Activated CD8-positive, alpha-beta memory T cell treated with anti-CD3 and anti-CD28 coated beads, Interleukin-2, amount 50 U/mL, for 1 hour (primary cell): ENCODE data around the gene PLXDC2.
"Not testable (repeated sequence)": the region's sequence is repeated elsewhere in the genome, so short reads cannot be mapped to it uniquely, and the experiment has no call there.

Experiments used
- DNase-seq: peaks from one replicate; pipeline ENCODE4 v3.0.0-alpha.2; 2020; ENCODE audit errors: extremely low read depth

The PLXDC2 gene

DNA sequence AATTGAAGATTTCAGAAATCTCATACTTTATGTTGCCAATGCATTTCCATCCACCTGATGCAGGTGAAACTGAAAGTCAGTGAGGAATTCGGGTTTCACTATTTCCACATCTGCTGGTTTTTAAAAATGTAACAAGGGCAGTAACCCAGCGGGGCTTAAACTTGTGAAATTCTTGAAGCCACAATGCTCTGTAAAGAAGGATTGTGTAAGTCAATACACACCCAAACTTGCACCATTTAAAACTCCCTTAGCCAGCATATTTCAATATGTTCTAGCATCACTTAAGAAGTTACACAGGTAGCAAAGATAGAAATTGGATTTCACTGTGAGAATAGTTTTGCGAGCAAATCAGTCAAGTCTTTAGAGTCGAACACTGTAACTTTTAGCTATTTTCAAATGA is 386.1 kb downstream of the PLXDC2 start:
- no peak for DNase-seq

DNA sequence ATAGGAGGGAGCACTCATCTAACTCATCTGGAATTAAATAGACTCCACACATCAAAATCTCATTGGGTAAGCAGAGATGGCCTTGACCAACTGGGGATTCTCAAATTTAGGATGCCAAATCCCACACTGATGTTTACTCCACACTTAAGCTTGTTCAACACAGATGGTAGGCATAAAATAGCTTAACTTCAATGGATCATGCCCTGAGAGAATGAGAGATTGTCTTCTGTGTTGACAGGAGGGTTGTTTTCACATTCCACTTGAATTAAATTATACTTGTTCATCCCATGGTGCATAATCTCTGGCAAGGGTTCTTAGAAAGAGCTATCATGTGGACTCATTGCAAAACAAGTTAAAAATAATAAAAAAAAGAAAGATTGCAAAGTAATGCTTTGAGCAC is 391.4 kb downstream of the PLXDC2 start:
- DNase-seq, result no peak

DNA sequence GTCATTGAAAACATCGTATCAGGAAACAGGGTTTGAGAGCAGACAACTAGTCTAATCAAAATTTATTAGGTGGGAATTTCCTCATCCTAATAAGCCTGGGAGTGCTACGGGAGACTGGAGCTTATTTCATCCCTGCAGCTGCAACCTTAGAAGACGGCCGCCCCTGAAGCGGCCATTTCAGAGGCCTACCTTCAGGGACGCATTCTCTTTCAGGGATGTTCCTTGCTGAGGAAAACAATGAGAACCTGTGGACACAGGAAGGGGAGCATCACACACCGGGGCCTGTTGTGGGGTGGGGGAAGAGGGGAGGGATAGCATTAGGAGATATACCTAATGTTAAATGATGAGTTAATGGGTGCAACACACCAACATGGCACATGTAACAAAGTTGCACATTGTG is 392.9 kb downstream of the PLXDC2 start:
- DNase-seq, result not testable (repeated sequence)

DNA sequence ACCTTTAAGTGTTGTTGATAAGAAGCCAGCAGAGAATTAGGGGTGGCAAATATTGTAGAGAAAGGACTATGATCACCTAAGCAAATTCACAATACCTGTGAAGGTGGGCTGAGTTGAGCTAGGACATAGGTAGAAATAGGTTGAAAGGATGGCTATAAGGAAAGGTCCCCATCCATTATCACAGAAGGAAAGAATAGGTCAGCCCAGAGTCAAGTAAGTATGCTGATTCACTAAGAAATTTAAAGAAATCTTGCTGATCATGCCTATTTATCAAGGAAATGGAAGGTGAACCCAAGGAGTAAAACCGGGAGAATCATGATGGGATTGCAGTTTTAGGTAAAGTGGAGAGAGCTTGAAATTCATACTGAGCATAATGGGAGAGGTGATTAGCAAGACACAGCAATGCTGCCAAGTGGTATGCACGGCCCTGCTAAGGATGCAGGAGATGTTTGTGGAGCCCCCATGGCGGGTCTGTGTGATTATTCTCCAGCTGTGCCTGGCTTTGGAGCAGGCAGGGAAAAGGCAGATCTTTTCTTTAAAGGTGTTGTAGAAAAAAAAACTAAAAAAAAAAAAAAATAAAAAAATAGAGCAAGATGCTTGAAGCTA is 399.4 kb downstream of the PLXDC2 start:
- DNase-seq, result no peak

DNA sequence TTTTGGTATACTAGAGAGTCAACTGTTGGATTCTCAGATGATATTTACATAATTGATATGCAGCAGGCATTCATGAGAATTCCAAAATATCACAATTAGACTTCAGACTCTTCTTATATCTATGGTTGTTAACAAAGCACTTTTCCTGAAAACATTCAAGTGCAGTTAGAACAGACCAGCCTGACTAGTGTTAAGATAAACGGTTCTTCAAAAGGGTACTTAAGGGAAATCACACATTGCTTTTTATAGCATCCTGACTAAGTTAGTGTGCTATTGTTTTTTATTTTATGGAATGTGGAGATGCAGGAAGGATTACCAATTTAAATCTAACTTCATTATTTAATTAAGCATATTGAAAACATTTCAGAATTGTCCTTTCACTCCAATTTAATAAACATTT is 405.1 kb downstream of the PLXDC2 start:
- DNase-seq, result no peak

DNA sequence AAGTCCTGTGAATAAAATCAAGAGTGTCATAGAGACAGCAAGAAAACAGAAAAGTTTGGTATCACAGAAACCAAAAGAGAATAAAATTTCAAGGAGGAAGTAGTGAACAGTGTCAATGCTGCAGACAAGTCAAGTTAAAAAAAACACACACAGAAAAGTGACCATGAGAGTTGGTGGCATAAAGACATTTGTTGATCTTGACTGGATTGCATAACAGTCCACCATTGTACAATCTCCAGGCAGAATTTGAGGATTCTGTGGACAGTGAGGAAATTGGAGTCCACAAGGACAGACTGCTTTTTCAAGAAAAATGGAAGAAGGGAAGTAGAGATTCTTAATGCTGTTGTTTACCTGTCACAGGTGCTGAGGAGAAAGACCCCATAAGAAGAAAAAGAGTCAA is 412.5 kb downstream of the PLXDC2 start:
- DNase-seq, result no peak

DNA sequence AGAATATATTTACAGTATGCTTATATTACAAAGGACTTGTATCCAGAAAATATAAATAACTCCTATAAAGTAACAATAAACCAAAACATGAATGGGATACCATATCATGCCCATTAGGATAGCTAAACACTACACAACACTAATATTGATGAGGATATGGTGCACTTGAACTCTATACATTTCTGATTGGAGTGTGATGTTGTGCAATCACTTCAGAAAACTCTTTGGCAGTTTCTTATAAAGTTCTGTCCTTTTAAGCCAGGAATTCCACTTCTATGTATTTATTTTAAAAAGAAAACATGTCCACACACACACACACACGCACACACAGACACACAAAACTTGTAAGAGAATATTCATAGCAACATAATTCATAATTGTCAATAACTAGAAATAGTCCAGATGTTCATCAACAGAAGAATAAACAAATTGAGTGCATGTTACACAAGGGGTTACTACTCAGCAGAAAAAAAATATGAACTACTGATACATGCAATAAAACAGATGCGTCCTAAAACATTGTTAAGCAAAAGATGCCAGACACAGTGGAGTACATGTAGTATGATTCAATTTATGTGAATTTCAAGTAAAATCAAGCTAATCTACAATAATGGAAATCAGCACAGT is 416.0 kb downstream of the PLXDC2 start:
- DNase-seq, result no peak

DNA sequence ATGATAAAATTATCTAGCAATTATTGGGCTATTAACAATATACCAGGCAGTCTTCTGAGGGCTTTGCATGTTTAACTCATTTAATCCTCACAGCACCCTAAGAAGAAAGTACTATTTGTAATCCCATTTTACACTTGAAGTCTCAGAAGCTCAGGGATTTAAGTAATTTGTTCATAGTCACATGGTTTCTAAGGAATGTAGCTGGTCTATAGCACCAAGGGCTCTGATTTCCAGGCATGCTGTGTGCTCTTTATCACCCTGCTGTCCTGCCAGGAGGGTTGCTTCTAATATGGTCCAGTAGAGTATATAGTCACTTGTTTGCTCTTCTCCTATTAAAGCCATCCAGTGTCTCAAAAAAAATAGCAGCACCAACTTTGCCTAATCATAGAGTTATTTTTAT is 417.2 kb downstream of the PLXDC2 start:
- no peak for DNase-seq

DNA sequence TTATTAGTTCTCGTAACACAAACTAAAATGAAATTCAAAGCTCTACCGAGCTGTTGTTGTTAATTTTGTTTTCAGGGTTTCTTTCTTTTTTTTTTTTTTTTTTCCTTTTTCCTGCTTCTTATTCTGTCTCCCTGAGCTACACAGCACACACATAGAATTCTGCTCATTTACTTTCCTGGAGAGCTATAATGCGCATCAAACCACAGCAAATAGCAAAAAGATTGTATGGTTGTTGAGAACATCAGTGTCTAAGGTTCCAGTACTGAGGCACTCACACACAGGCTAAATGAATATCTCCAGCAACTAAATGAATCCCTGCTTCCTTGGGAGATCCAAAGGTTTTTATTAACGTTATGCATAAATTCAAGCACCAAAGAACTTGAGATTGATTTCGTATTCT is 418.3 kb downstream of the PLXDC2 start:
- no peak for DNase-seq

DNA sequence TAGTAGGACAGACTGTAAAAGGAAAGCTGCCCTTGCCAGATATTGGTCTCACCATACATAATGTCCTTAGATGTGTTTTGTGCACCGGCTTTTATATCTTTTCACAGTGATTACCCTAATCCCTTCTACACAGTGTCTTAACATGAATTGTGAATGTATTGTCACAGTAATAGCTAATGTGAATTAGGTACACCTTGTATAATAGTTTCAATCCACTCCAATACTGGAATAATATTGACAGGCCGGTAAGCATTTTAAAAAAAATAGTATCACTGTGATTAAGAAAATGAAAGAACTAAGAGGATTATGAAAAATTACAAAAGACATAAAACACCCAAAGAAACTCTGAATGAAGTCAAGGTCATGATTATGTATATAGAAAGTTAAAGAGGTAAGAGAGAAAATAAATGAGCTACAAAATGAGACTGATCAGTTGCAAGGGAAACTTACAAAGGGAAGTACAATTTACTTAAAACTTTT is 420.9 kb downstream of the PLXDC2 start:
- DNase-seq, result no peak

DNA sequence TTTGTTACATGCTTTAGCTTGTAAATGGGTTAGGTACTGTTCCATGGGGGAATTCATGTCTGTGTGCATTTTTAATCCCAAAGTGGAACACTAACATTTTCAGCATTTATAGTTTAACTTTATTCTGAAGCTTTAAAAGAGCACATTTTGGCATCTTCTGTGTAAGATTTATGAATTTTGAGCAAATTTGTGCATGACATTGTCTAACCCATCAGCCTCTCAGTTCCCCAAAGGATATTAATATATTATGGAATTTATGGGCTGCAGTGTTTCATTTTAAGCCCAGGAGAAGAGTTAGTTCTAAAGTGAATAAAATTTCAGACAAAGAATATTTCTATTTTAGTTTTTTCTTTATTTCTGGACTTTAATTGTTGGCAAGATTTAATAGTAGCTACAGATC is 421.4 kb downstream of the PLXDC2 start:
- DNase-seq, result no peak

DNA sequence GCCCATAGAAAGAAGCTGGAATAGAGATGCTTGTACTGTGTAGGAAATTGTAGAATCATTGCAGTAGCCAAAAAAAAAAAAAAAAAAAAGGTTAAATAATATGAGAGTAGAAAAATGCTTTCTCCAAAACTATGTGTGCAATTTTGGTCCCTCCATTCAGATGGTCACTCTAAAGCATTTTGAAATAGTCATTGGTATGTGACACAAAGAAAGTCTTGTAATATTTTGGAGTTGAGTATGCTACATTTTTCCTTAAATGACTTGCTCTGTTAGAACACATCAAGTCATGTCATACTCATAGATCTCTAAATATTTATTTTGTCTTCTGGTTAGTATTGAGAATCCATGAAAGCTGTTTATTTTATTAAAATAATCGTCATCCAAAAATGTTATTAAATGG is 424.4 kb downstream of the PLXDC2 start:
- DNase-seq, result no peak

DNA sequence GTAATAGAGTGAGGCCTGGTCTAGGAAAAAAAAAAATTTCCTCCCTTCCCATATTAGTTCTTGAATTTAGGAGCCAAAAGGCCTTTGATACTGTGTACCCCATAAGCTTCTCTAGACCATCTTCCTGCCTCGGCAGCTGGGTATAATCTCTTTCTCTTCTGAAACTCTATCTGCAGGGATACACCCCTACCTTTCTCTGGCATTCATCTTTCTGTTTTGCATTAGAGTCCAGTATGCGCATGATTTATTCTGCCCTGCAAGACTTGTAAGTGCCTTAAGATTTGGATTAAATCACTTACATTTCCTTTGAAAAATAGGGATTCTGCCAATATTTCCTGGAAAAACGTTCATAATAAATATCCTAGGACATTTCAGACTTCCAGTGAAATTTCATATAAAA is 431.2 kb downstream of the PLXDC2 start:
- DNase-seq, result no peak

DNA sequence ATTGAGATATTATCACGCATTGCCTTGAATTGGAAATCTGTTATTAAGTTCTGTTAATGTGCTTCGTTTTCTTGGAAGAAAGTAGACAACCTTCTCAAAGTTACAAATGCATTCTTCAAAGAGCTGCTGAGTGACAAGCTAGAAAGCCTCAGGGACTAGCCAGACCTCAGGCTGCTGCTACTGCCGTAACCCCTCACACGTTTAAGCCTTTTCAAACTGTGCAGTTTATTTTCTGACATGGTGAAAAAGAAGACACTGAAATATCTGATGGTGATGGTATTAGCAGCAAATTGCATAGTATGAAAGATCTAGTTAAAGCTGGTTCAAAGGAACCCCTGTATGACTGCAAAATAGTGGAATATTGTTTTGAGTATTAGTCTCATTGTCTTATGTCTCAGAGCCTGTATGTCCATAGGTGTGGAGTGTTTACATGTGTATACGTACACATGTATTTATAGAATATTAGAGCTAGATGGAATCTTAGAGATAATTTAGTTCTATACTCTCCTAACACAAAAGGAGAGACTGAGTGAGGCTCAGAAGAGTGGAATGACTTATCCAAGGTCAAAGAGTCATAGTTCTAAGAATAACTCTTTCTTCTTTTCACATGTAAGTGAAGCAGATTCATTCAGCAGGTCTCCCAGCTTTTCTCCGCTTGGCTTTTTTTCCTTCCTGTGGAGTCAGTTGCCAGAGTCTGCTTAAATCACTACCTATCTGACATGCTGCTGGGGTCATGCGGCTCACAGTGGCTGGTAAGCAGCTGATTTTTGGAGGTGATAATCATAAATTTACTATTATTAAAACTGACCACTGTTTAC is 431.9 kb downstream of the PLXDC2 start:
- no peak for DNase-seq

DNA sequence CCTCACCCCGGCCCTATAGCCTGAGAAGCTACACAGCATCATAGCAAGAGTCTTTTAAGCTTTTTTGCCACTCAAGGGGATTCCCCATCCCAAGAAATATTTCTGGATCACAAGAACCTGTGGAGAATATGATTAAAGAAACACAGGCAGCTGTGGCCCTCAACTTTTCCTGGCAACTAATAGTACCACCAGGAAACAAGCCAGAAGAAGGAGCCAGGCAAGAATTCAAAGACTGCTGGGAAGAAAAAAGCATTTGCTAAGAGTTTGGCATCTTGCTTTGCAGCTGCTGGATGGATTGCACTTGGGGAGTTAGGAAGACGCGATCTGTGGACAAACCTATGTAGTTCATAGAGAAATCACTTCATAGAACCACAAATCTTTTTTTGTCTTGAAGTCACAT is 437.8 kb downstream of the PLXDC2 start:
- DNase-seq, result no peak

DNA sequence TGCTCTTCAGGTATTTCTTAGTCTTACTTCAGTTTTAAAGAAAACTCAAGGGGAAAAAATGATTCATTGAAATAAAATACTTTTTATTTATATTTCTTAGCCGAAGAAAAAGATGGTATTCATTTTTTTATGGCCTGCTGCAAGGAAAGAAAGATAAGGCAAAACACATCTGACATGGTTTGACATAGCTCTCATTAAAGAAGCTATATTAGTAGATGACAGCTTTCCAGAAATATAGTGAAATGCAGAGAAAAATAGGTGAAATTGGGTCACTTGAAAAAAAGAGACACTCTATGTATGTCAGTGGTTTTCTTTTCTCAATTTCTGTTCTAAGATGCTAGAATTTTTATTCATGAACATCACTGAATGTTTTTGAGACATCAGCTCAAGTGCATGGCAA is 438.3 kb downstream of the PLXDC2 start:
- DNase-seq, result no peak

DNA sequence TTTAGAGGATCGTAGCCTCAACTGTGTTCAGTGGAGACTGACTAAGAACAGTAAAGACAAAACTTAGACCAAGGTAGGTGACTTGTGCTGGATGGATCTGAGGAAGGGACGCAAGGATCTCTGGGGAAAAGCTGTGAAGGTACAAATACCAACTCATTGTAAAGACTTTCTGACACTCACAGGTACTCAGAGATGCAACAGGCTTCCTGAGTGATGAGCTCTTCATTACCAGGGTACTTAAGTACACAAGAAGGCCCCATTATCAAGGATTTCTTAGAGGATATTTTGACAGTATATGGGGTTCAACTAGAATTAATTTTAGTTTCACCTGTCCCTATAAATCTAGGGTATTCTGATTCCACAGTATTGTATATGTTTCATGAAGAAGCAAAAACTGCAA is 440.7 kb downstream of the PLXDC2 start:
- no peak for DNase-seq

DNA sequence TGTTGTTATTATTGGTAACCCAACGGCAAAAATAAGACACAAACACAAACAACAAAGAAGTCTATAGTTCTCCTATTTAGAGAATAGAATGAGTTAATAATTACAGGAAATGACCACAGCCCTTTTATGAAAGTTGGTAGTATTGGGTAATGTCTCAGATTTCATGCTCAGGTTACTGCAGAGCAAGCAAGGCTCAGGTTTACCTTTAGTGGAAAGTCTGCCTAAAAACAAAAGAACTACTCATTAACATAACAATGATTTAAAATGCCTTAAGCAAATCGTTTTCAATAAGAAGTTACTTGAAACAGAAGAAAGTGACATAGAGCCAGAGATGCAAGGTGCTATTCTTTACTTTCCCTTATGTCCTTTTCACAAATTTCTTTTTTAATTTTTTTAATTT is 441.2 kb downstream of the PLXDC2 start:
- no peak for DNase-seq

DNA sequence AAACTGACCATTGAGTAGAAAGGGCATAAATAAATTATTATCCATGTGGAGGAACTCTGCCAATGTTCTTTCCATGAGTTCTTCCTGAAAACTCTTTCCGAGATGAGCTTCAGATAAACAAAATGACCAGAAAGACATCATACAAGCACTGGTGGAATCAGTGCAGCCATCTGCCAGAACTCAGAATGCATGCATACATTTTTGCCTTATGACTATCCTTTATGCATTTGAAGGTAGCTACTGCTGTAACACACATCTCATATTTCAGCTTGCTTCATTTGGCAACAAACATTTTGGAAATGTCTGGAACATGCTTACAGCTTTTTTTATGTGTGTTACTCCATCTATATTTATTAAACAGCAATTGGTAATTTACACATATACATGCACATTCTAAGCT is 448.9 kb downstream of the PLXDC2 start:
- DNase-seq, result no peak

DNA sequence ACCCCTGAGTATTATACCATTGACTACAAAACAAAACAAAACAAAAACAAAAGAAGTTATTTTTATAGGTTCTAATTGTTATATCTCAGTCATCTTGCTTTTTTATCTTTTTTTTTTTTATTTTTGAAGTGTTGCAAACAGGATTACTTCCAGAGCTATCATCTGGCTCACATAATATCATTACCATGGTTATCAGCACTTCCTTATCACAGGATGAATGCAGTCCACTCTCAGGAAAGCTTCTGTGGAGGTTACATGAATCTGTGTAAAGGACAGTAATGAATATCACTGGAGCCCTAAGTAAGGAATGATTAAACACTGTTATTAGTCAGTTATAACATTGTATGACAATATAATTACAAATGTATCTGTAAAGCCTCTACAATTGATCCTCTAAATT is 451.5 kb downstream of the PLXDC2 start:
- DNase-seq, result no peak

DNA sequence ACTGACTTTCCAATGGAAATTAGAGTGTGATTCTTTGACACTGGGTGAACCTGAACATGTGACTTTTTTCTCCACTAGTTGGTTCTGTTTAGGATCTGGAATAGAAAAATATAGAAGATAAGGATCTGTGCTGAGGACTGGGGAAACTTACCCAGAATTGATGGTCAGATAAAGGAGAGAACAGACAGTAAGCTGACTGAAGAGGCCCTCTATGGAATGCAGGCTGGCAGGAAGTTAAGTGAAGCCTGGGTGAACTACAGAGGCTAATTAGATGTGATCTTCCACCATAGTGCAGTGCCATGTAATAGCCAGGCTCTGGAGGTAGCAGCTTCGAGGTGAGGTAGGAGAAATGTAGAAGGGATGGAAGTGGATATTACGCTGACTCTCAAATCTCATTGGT is 455.3 kb downstream of the PLXDC2 start:
- DNase-seq, result no peak

DNA sequence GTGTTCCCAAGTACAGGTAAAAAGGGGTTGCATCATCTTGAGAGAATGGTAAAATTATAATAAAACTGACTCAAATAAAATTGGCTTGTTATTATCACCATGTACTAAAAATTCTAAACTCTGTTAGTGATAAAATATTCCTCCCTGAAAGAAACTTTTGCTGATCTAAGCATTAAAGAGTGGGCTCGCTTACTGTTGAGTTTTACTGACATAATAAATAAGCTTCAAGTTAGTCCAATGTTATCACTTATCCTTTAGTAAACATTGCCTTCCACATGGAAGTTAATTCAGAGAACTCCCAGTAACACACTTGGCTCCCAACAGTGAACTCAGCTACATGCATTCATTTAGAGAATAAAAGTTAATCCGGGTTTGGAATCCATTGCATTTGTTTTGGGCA is 456.4 kb downstream of the PLXDC2 start:
- no peak for DNase-seq

DNA sequence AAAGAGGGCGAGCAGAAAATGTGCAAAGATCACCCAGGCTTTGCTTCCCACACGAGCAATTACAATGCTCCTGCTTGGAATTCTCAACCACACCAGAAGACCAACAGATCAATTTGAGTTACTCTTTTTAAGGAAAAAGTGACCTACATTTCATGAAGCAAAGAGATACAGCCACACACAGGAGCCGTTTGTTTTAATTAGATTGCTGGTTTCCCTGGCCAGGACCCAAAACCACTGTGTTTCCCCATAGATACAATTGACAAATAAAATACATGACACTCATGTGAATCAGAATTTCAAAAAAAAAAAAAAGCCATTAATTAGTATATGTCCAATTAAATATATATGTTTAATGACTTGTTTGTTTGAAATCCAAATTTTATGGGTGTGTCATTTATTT is 458.3 kb downstream of the PLXDC2 start:
- no peak for DNase-seq
